ENCODE results near the gene WDFY4.

- TF ChIP-seq CTCF (IDR thresholded peaks at IDR 0.05), result no peak
- TF ChIP-seq SIN3A (IDR thresholded peaks at IDR 0.05; ENCODE audit: borderline replicate concordance, insufficient read depth, low read depth, low read length), result no peak
- no peak for TF ChIP-seq REST (IDR thresholded peaks at IDR 0.05; ENCODE audit: insufficient read depth in 1 of 2, low read depth in 2 of 2, low read length in 1 of 2)
- no peak for TF ChIP-seq POLR2AphosphoS5 (IDR thresholded peaks at IDR 0.05; ENCODE audit: low read depth, low read length)
Observed at GRCh38 chr10:48658975-48659269, 25.8 kb upstream of the WDFY4 start.
